ENCODE results near the gene GAB4. TPM values are rescaled to one million over a fixed set of nuclear protein-coding genes. Genes with fewer than 3 reads are reported as not detected.

GAB4 gene
- total and polyA plus RNA-seq, 2 of the 4 experiments (the other 2 are of a cell fraction): not detected

DNA sequence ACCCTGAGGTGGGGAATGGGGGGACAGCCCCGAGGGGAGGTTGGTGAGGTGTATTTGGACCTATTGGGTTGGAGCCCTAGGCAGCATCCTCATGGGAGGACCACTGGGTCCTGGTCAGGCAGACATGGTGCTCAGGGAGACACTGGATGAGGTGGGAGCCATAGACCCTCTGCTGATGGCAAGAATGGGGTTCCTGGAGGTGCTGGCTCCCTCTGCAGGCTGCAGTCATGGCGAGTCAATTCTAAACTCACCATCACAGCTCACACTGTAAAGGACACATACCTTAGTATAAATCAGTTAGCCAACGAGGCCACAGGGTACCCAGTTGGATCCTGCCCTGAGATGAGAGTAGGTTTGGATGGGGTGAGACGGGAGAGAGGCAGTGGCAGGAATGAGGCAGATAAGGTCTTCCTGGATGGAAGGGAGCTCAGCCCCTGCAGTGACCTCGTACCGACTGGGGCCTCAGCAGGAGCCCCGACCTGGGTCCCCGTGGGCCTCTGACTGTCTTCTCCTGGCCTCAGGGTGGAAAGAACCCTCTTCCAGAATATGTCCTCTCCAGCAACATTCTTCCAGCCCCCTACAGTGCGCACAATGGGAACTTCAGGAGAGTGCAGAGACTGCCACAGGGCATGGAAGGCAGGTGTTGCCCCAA, 1.7 kb upstream of the GAB4 start:
- H3K27ac ChIP-seq (ENCODE audit: insufficient read depth, low read length): no peak overlapping the region
- H3K18ac ChIP-seq (ENCODE audit: low read depth, low read length): no peak overlapping the region
- CTCF ChIA-PET: no interaction called here
- no peak overlapping the region for H2BK5ac ChIP-seq (ENCODE audit: low read depth, low read length, poor library complexity, severe bottlenecking)
- DNase-seq (no peak), ATAC-seq (ENCODE audit: low read depth) (no peak)
- POLR2A ChIA-PET (ENCODE audit: unreplicated experiment): no interaction called here
- no peak overlapping the region for H2AK9ac ChIP-seq (replicated peaks; ENCODE audit: low read depth, low read length, poor library complexity)
- H3K23ac ChIP-seq (ENCODE audit: low read depth, low read length): no peak overlapping the region
- no peaks in the 10 kb centered on the region for H3K36me3 ChIP-seq (ENCODE audit: control insufficient read depth, insufficient read depth, low read length)
- 39% methylated on average over 2 of the region's 9 CpGs; no CpG with 5 or more reads in 1 of the 2 experiments for WGBS, 2 experiments (ENCODE audit: extremely low coverage in 2 of 2, insufficient read length in 1 of 2)
- H4K91ac ChIP-seq (ENCODE audit: insufficient read depth, low read depth, low read length): no peak overlapping the region
- H2AFZ ChIP-seq (replicated peaks; ENCODE audit: low read length, poor library complexity): no peak overlapping the region
- H3K4me3 ChIP-seq (ENCODE audit: insufficient read depth, low read depth, low read length): no peak overlapping the region
- no peak overlapping the region for H3K9ac ChIP-seq (ENCODE audit: low read depth, low read length)
- no peak overlapping the region for H3K56ac ChIP-seq (ENCODE audit: extremely low read depth, insufficient read depth, low read length)
- intact Hi-C loops (cut with micrococcal nuclease) (no loop called here), in situ Hi-C loops (cut with MboI; ENCODE audit: low sequenced_read_pairs) (no loop called here), dilution Hi-C loops (cut with HindIII; ENCODE audit: low sequenced_read_pairs, unreplicated experiment) (no loop called here)
- H3K27me3 ChIP-seq (ENCODE audit: control insufficient read depth, insufficient read depth, low read length): no peaks in the 10 kb centered on the region
- no peaks in the 10 kb centered on the region for H3K79me1 ChIP-seq (ENCODE audit: low read depth in 1 of 2, low read length in 2 of 2)
- TF ChIP-seq BHLHE40 (IDR thresholded peaks at IDR 0.05; ENCODE audit: low read depth, low read length) (no peak), SMC3 (IDR thresholded peaks at IDR 0.05; ENCODE audit: low read depth, low read length) (no peak), MAFK (IDR thresholded peaks at IDR 0.05; ENCODE audit: low read depth, low read length) (no peak)
- TF ChIP-seq, protein P1, sequence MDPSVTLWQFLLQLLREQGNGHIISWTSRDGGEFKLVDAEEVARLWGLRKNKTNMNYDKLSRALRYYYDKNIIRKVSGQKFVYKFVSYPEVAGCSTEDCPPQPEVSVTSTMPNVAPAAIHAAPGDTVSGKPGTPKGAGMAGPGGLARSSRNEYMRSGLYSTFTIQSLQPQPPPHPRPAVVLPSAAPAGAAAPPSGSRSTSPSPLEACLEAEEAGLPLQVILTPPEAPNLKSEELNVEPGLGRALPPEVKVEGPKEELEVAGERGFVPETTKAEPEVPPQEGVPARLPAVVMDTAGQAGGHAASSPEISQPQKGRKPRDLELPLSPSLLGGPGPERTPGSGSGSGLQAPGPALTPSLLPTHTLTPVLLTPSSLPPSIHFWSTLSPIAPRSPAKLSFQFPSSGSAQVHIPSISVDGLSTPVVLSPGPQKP (IDR thresholded peaks at IDR 0.05; ENCODE audit: borderline replicate concordance, low read depth, low read length): no peak
- TF ChIP-seq, protein P2, sequence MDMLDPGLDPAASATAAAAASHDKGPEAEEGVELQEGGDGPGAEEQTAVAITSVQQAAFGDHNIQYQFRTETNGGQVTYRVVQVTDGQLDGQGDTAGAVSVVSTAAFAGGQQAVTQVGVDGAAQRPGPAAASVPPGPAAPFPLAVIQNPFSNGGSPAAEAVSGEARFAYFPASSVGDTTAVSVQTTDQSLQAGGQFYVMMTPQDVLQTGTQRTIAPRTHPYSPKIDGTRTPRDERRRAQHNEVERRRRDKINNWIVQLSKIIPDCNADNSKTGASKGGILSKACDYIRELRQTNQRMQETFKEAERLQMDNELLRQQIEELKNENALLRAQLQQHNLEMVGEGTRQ (IDR thresholded peaks at IDR 0.05; ENCODE audit: low read depth, low read length): no peak
- TF ChIP-seq, protein P3, sequence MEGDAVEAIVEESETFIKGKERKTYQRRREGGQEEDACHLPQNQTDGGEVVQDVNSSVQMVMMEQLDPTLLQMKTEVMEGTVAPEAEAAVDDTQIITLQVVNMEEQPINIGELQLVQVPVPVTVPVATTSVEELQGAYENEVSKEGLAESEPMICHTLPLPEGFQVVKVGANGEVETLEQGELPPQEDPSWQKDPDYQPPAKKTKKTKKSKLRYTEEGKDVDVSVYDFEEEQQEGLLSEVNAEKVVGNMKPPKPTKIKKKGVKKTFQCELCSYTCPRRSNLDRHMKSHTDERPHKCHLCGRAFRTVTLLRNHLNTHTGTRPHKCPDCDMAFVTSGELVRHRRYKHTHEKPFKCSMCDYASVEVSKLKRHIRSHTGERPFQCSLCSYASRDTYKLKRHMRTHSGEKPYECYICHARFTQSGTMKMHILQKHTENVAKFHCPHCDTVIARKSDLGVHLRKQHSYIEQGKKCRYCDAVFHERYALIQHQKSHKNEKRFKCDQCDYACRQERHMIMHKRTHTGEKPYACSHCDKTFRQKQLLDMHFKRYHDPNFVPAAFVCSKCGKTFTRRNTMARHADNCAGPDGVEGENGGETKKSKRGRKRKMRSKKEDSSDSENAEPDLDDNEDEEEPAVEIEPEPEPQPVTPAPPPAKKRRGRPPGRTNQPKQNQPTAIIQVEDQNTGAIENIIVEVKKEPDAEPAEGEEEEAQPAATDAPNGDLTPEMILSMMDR (conservative IDR thresholded peaks at IDR 0.05; ENCODE audit: low read depth, low read length): no peak
- no peaks in the 10 kb centered on the region for H4K20me1 ChIP-seq (ENCODE audit: insufficient read depth, low read length)
- H3K4me2 ChIP-seq (ENCODE audit: low read depth, low read length): no peak overlapping the region
- H2AK5ac ChIP-seq (ENCODE audit: low read depth, low read length): no peak overlapping the region
- no peak overlapping the region for H2BK120ac ChIP-seq (ENCODE audit: low read depth, low read length)
- no TSS peak for BruUV-seq (replicated peaks)
- H2BK20ac ChIP-seq (ENCODE audit: low read depth, low read length): no peak overlapping the region
- no peaks in the 10 kb centered on the region for H3K9me1 ChIP-seq (ENCODE audit: insufficient read depth, low read length)
- no peaks in the 10 kb centered on the region for H3K4me1 ChIP-seq (ENCODE audit: control insufficient read depth, insufficient read depth, low read length)
- H4K8ac ChIP-seq (ENCODE audit: low read depth in 2 of 2, low read length in 2 of 2): no peak overlapping the region
- no peak overlapping the region for H2BK15ac ChIP-seq (ENCODE audit: low read depth, low read length)
- H3K4ac ChIP-seq (ENCODE audit: low read depth, low read length): no peak overlapping the region
- H3K9me3 ChIP-seq (ENCODE audit: control insufficient read depth, insufficient read depth, low read length): peaks cover 6% of the 10 kb centered on the region; the same call in 1 of the 2 replicates
- H3K14ac ChIP-seq (replicated peaks; ENCODE audit: low read depth, low read length): no peak overlapping the region
- no peak overlapping the region for H4K5ac ChIP-seq (ENCODE audit: low read depth, low read length)

All from IMR-90 (cell line).